ENCODE measurements around the gene TRIM41. TPM values are rescaled to one million over a fixed set of nuclear protein-coding genes. Genes with fewer than 3 reads are reported as not detected.

Gene TRIM41
- total and polyA plus RNA-seq, 9 of the 15 experiments (the other 6 are each of a cell fraction or from before 2014, with no cell fraction given), result 1.8 to 47.6 (median 20.9) TPM

DNA sequence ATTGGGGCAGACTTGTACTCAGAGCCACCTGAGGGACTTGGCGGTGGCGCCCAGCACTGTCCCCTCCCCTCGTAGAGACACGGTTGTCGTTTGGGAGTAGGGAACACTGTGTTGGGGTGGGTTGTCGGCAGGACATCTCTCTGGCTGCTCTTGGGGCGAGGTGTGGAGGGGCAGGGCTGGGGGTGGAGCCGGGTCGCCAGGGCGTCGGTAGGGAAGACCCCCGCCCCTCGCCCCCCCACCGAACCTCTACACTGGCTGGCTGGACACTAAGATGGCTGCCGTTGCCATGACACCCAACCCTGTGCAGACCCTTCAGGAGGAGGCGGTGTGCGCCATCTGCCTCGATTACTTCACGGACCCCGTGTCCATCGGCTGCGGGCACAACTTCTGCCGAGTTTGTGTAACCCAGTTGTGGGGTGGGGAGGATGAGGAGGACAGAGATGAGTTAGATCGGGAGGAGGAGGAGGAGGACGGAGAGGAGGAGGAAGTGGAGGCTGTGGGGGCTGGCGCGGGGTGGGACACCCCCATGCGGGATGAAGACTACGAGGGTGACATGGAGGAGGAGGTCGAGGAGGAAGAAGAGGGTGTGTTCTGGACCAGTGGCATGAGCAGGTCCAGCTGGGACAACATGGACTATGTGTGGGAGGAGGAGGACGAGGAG is 778 bp downstream of the TRIM41 start (continued):
- TF ChIP-seq CHD4 (IDR thresholded peaks at IDR 0.05; ENCODE audit: insufficient read depth, insufficient replicate concordance, low read depth, low read length, poor library complexity, severe bottlenecking), result no peak
- TF ChIP-seq ZNF217 (CRISPR knock-in tag; IDR thresholded peaks at IDR 0.05), result no peak
- peak; percentile 72 for TF ChIP-seq KDM5B (IDR thresholded peaks at IDR 0.05; ENCODE audit: insufficient replicate concordance, low read depth, low read length)
- TF ChIP-seq ZNF444 (CRISPR knock-in tag; IDR thresholded peaks at IDR 0.05), result no peak
- TF ChIP-seq ARHGAP35 (IDR thresholded peaks at IDR 0.05; ENCODE audit: partially characterized antibody), result peak; percentile 21
- TF ChIP-seq RFX1 (IDR thresholded peaks at IDR 0.05), result peak; percentile 94
- no peak for TF ChIP-seq FOXM1 (IDR thresholded peaks at IDR 0.05; ENCODE audit: low read depth)
- no peak for TF ChIP-seq FOXM1 (CRISPR knock-in tag; IDR thresholded peaks at IDR 0.05; ENCODE audit: low read depth)
- TF ChIP-seq HLTF (IDR thresholded peaks at IDR 0.05), result peak; percentile 62; the same call in 1 of the 2 replicates
- TF ChIP-seq RB1 (IDR thresholded peaks at IDR 0.05; ENCODE audit: low read depth), result no peak
- no peak for TF ChIP-seq TAF9B (IDR thresholded peaks at IDR 0.05; ENCODE audit: partially characterized antibody)
- TF ChIP-seq MCM2 (IDR thresholded peaks at IDR 0.05; ENCODE audit: low read depth), result 0 out of 2 replicates have a peak, but pooled peaks have one; percentile 75
- TF ChIP-seq, protein P1, sequence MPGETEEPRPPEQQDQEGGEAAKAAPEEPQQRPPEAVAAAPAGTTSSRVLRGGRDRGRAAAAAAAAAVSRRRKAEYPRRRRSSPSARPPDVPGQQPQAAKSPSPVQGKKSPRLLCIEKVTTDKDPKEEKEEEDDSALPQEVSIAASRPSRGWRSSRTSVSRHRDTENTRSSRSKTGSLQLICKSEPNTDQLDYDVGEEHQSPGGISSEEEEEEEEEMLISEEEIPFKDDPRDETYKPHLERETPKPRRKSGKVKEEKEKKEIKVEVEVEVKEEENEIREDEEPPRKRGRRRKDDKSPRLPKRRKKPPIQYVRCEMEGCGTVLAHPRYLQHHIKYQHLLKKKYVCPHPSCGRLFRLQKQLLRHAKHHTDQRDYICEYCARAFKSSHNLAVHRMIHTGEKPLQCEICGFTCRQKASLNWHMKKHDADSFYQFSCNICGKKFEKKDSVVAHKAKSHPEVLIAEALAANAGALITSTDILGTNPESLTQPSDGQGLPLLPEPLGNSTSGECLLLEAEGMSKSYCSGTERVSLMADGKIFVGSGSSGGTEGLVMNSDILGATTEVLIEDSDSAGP (CRISPR knock-in tag; IDR thresholded peaks at IDR 0.05), result peak; percentile 66; the same call in 1 of the 2 replicates
- TF ChIP-seq KLF10 (CRISPR knock-in tag; IDR thresholded peaks at IDR 0.05), result no peak
- TF ChIP-seq JUND (IDR thresholded peaks at IDR 0.05; ENCODE audit: borderline replicate concordance, low read depth, low read length), result no peak
- TF ChIP-seq JUND (tag; IDR thresholded peaks at IDR 0.05; ENCODE audit: borderline replicate concordance, low read depth, low read length), result no peak
- TF ChIP-seq POLR2AphosphoS2 (IDR thresholded peaks at IDR 0.05; ENCODE audit: low read length), result peak; percentile 83; the same call in 1 of the 2 replicates
- TF ChIP-seq NR2C1 (IDR thresholded peaks at IDR 0.05), result no peak
- no peak for TF ChIP-seq NR2C1 (tag; IDR thresholded peaks at IDR 0.05)
- peak; percentile 48; the same call in 1 of the 2 replicates for TF ChIP-seq ZNF407 (IDR thresholded peaks at IDR 0.05; ENCODE audit: low read depth)
- peak; percentile 10; the same call in 1 of the 2 replicates for TF ChIP-seq POLR2A (conservative IDR thresholded peaks at IDR 0.05)
- no peak for TF ChIP-seq SLC30A9 (CRISPR knock-in tag; IDR thresholded peaks at IDR 0.05)

Data from K562 (cell line).